ENCODE measurements around the gene WIPF3. TPM values are rescaled to one million over a fixed set of nuclear protein-coding genes. Genes with fewer than 3 reads are reported as not detected.

The WIPF3 gene
- total RNA-seq, 6 experiments from 2014 or later, result 0.64 to 4.1 (median 0.93) TPM

- H3K36me3 ChIP-seq, result no peaks in the 10 kb centered on the region
- WGBS (ENCODE audit: insufficient coverage, low coverage, low lambda C conversion rate, missing lambda C conversion rate), result 90% methylated on average over 1 of the region's 2 CpGs
- H3K9me3 ChIP-seq, result no peaks in the 10 kb centered on the region
- TF ChIP-seq CTCF (IDR thresholded peaks at IDR 0.05) (no peak), POLR2A (IDR thresholded peaks at IDR 0.05) (no peak)
- no peak overlapping the region for H3K27ac ChIP-seq
- no peaks in the 10 kb centered on the region for H3K27me3 ChIP-seq
- ATAC-seq (peak in 1 of 4 donors; percentile 70), DNase-seq (no peak)
- H3K4me1 ChIP-seq, result no peaks in the 10 kb centered on the region
- intact Hi-C loops (cut with DNase I), result no loop called here
- no peak overlapping the region for H3K4me3 ChIP-seq
These were observed 90.5 kb downstream of the WIPF3 start for GRCh38 chr7:29896685-29897411.

- H3K36me3 ChIP-seq, result no peaks in the 10 kb centered on the region
- no peaks in the 10 kb centered on the region for H3K27me3 ChIP-seq
- H3K9me3 ChIP-seq, result no peaks in the 10 kb centered on the region
- intact Hi-C loops (cut with DNase I), result no loop called here
- ATAC-seq (no peak), DNase-seq (no peak)
- H3K4me1 ChIP-seq, result no peaks in the 10 kb centered on the region
- H3K27ac ChIP-seq, result no peak overlapping the region
- TF ChIP-seq CTCF (IDR thresholded peaks at IDR 0.05), result no peak
- no peak for TF ChIP-seq POLR2A (IDR thresholded peaks at IDR 0.05)
- no peak overlapping the region for H3K4me3 ChIP-seq
- 67% methylated on average over 5 of the region's 5 CpGs for WGBS (ENCODE audit: insufficient coverage, low coverage, low lambda C conversion rate, missing lambda C conversion rate)
These were observed 92.0 kb downstream of the WIPF3 start for GRCh38 chr7:29898301-29898700.

GRCh38 chr7:29900745-29901144 is 94.4 kb downstream of the WIPF3 start:
- no CpG with 5 or more reads among the region's 1 CpG for WGBS (ENCODE audit: insufficient coverage, low coverage, low lambda C conversion rate, missing lambda C conversion rate)
- no peak overlapping the region for H3K4me3 ChIP-seq
- no peaks in the 10 kb centered on the region for H3K9me3 ChIP-seq
- intact Hi-C loops (cut with DNase I), result no loop called here
- H3K4me1 ChIP-seq, result no peaks in the 10 kb centered on the region
- no peaks in the 10 kb centered on the region for H3K36me3 ChIP-seq
- no peak overlapping the region for H3K27ac ChIP-seq
- H3K27me3 ChIP-seq, result no peaks in the 10 kb centered on the region
- DNase-seq (no peak), ATAC-seq (no peak)
- TF ChIP-seq POLR2A (IDR thresholded peaks at IDR 0.05), result no peak
- TF ChIP-seq CTCF (IDR thresholded peaks at IDR 0.05), result no peak

- Histone ChIP-seq H3K9me3 (peaks cover 0 to 9% (median 0%) of the 10 kb centered on the region in 4 donors), H3K27me3 (no peaks in the 10 kb centered on the region), H3K36me3 (no peaks in the 10 kb centered on the region), H3K27ac (no peak overlapping the region), H3K4me1 (no peaks in the 10 kb centered on the region), H3K4me3 (no peak overlapping the region)
- 55% methylated on average over 3 of the region's 3 CpGs for WGBS (ENCODE audit: insufficient coverage, low coverage, low lambda C conversion rate, missing lambda C conversion rate)
- no peak for DNase-seq
- ATAC-seq, result no peak
- TF ChIP-seq CTCF (IDR thresholded peaks at IDR 0.05) (no peak), POLR2A (IDR thresholded peaks at IDR 0.05) (no peak)
- intact Hi-C loops (cut with DNase I), result no loop called here
These were observed 100.1 kb downstream of the WIPF3 start for GRCh38 chr7:29906200-29907022.

Measured in right lobe of liver (tissue), 6 donors.